Thyroid gland (tissue), 4 donors: ENCODE data around the gene CTIF.

ENCODE experiments used
- POLR2A ChIP-seq, 2 donors: fragments of 450-650 bp; IDR thresholded peaks; one replicate each; pipeline ENCODE4 v1.6.1; 2017; ENCODE audit warnings: antibody characterized with exemption in 2 of 2, mild to moderate bottlenecking in 2 of 2, moderate library complexity in 1 of 2
- TF ChIP-seq, protein P1 (sequence below), 6 experiments: fragments of 200-600 bp in 3 of 6; fragments of 450-650 bp in 3 of 6; sonication (generic) in 3 of 6; IDR thresholded peaks; one replicate each; pipeline ENCODE4 v1.5.1; 2016 to 2019; ENCODE audit warnings: antibody characterized with exemption in 6 of 6, mild to moderate bottlenecking in 2 of 6, inconsistent platforms in 1 of 6, moderate library complexity in 1 of 6

DNA sequence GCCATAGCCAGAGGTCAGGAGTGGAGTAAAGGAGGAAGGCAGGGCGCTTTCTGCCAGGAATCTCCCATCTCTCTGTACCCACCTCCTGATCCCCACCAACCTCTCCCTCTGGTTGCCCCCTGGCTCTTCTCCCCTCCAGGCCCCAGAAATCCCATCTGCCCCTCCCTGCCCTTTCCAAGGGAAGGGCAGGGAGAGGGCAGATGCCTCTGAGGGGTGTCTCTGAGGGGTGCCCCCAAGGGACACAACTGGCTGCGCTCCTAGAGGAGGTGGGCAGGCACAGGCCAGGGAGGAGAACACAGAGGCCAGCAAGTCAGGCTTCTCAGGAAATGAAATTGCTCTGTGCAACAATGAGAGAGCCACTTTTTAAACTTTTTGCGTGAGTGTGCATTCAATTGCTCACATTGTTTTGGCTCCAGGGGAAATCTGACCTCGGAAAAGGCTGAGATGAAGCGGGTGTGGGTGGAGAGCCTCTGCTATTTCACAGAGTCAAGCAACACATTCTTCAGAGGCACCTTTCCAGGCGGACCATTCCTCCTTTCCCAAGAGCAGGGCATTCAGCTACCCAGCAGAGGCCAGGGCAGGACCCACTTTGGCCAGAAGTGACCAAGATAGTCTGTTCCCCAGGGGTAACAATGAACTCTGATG, 286.4 kb downstream of the CTIF start:
- TF ChIP-seq, protein P1, sequence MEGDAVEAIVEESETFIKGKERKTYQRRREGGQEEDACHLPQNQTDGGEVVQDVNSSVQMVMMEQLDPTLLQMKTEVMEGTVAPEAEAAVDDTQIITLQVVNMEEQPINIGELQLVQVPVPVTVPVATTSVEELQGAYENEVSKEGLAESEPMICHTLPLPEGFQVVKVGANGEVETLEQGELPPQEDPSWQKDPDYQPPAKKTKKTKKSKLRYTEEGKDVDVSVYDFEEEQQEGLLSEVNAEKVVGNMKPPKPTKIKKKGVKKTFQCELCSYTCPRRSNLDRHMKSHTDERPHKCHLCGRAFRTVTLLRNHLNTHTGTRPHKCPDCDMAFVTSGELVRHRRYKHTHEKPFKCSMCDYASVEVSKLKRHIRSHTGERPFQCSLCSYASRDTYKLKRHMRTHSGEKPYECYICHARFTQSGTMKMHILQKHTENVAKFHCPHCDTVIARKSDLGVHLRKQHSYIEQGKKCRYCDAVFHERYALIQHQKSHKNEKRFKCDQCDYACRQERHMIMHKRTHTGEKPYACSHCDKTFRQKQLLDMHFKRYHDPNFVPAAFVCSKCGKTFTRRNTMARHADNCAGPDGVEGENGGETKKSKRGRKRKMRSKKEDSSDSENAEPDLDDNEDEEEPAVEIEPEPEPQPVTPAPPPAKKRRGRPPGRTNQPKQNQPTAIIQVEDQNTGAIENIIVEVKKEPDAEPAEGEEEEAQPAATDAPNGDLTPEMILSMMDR (IDR thresholded peaks at IDR 0.05): no peak
- no peak for TF ChIP-seq POLR2A (IDR thresholded peaks at IDR 0.05)
